ENCODE results near the gene TMEM87B. TPM values are rescaled to one million over a fixed set of nuclear protein-coding genes. Genes with fewer than 3 reads are reported as not detected.

Gene TMEM87B
- total and polyA plus RNA-seq, 10 donors = 10.4 to 39.9 (median 32.9) TPM

DNA sequence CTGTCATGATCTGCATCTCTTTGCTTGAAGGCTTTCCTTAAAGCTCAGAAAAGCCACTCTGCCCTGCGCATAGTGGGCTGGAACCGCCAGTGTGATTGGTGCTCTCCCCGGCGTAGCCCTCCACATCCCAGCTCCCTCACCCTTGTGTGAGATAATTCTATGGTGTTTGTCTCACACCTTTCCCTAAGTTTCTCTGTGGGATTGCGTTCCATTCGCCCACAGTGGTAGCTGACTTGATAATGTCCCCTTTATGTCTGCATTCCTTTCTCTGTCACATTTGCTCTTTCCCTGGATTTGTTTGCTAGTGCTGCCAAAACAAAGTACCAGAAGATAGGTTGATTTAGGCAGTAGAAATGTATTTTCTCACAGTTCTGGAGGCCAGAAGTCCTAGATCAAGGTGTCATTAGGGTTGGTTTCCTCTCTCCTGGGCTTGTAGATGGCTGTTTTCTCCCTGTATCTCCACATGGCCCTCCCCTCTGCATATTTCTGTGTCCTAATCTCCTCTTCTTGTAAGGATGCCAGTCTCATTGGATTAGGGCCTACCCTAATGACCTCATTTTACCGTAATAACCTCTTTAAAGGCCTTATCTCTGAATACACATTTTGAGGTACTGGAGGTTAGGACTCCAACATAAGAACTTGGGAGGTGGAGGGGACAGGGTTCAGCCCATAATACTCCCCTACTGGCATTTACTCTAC, 7.4 kb upstream of the TMEM87B start:
- DNase-seq = no peak
- no peaks in the 10 kb centered on the region for H3K27me3 ChIP-seq (replicated peaks in 1 of 7)
- no peak for TF ChIP-seq POLR2AphosphoS5 (IDR thresholded peaks at IDR 0.05)
- TF ChIP-seq, protein P1, sequence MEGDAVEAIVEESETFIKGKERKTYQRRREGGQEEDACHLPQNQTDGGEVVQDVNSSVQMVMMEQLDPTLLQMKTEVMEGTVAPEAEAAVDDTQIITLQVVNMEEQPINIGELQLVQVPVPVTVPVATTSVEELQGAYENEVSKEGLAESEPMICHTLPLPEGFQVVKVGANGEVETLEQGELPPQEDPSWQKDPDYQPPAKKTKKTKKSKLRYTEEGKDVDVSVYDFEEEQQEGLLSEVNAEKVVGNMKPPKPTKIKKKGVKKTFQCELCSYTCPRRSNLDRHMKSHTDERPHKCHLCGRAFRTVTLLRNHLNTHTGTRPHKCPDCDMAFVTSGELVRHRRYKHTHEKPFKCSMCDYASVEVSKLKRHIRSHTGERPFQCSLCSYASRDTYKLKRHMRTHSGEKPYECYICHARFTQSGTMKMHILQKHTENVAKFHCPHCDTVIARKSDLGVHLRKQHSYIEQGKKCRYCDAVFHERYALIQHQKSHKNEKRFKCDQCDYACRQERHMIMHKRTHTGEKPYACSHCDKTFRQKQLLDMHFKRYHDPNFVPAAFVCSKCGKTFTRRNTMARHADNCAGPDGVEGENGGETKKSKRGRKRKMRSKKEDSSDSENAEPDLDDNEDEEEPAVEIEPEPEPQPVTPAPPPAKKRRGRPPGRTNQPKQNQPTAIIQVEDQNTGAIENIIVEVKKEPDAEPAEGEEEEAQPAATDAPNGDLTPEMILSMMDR (IDR thresholded peaks at IDR 0.05 in 8 of 11, conservative IDR thresholded peaks at IDR 0.05 in 3 of 11) = peak in 1 of 11 experiments; percentile 6
- peaks cover 0 to 27% (median 14%) of the 10 kb centered on the region in 6 donors for H3K4me1 ChIP-seq
- H3K27ac ChIP-seq = peak overlapping the region in 4 of 8 donors; percentile 11 to 63 (median 43)
- intact Hi-C loops (cut with DNase I; ENCODE audit: low total_unique reads) = loop anchor here (5.0 kb wide), 1 partner anchor 160 kb away; no protein-coding TSS in a partner anchor
- WGBS, 5 donors = 92 to 96% (median 94%) methylated on average over 7 of the region's 7 CpGs
- no peak overlapping the region for H3K4me3 ChIP-seq
- H3K9me3 ChIP-seq = peaks cover 0 to 21% (median 12%) of the 10 kb centered on the region in 8 donors
- no peaks in the 10 kb centered on the region for H3K36me3 ChIP-seq

DNA sequence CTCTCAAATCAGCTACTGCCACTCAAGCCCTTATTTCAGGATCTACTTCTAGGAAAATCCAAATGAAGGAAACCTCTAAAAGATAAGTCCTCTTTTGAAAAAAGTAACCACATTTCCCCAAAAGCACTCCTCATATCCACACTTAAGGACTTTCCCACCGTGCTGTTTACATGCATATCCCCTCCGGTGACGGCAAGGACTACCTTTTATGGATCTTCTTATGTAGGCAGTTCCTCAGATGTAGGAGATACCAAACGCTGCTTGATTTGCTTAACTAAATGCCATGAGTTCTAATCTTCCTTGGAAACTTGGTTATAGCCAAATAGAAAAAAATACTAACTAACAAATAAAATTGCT, 6.9 kb upstream of the TMEM87B start:
- no peak for DNase-seq
- Histone ChIP-seq H3K4me1 (peaks cover under 1 to 32% (median 16%) of the 10 kb centered on the region in 6 donors), H3K27ac (peak overlapping the region in 4 of 8 donors; percentile 11 to 63 (median 43)), H3K27me3 (replicated peaks in 1 of 7) (no peaks in the 10 kb centered on the region), H3K36me3 (no peaks in the 10 kb centered on the region), H3K9me3 (peaks cover 0 to 21% (median 12%) of the 10 kb centered on the region in 8 donors), H3K4me3 (no peak overlapping the region)
- WGBS, 5 donors = 44 to 79% (median 64%) methylated on average over 4 of the region's 4 CpGs
- TF ChIP-seq POLR2A (IDR thresholded peaks at IDR 0.05) (no peak), POLR2AphosphoS5 (IDR thresholded peaks at IDR 0.05) (no peak)
- TF ChIP-seq, protein P1 (IDR thresholded peaks at IDR 0.05 in 8 of 11, conservative IDR thresholded peaks at IDR 0.05 in 3 of 11) = no peak
- intact Hi-C loops (cut with DNase I; ENCODE audit: low total_unique reads) = loop anchor here (5.0 kb wide), 1 partner anchor 161 kb away; no protein-coding TSS in a partner anchor

DNA sequence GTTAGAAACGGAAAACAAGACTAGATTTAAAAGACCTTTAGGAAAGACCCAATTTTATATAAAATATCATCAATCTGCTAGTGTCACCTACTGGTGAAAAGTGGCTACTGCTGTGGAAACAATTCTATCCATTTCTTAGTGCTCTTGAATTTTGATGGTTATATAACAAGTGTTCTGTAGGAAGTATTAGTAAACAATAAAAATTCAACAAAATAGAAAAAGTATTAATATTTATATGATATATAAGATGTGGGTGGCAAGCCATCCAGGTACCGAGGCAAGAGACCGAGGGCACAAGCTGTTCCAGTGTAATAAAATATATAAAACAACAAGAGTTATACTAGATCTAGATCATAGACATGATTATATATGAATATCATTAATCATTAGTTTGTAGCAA, 6.2 kb upstream of the TMEM87B start:
- Histone ChIP-seq H3K27me3 (replicated peaks in 1 of 7) (no peaks in the 10 kb centered on the region), H3K4me3 (no peak overlapping the region), H3K27ac (no peak overlapping the region), H3K4me1 (peaks cover 6 to 39% (median 23%) of the 10 kb centered on the region in 6 donors), H3K36me3 (no peaks in the 10 kb centered on the region), H3K9me3 (peaks cover 0 to 21% (median 12%) of the 10 kb centered on the region in 8 donors)
- 19 to 44% (median 31%) methylated on average over 3 of the region's 3 CpGs for WGBS, 5 donors
- no peak for DNase-seq
- intact Hi-C loops (cut with DNase I; ENCODE audit: low total_unique reads) = loop anchor here (5.0 kb wide), 1 partner anchor 162 kb away; no protein-coding TSS in a partner anchor
- TF ChIP-seq, protein P1 (IDR thresholded peaks at IDR 0.05 in 8 of 11, conservative IDR thresholded peaks at IDR 0.05 in 3 of 11) = peak; percentile 60 to 86 (median 81)
- TF ChIP-seq POLR2A (IDR thresholded peaks at IDR 0.05) = no peak
- no peak for TF ChIP-seq POLR2AphosphoS5 (IDR thresholded peaks at IDR 0.05)

DNA sequence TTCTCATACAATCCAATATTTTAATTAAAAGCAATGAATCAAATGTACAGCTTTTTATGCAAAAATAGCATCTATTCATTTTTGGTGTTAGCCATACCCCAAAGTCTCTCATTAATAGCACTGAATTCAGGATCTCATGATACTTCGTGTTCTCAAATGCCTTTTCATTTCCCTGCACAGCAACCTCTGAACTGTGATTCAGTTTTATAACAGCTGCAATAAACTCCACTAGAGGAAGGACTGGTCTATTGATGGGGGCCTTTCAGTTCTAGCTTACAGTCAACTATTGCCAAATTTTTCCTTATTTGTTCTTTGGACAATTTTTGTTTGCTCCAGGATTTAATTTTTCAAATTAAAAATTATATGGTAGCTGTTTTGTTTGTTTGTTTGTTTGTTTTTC, 4.8 kb upstream of the TMEM87B start:
- no peaks in the 10 kb centered on the region for H3K36me3 ChIP-seq
- intact Hi-C loops (cut with DNase I; ENCODE audit: low total_unique reads) = no loop called here
- 85 to 96% (median 89%) methylated on average over 1 of the region's 1 CpG for WGBS, 5 donors
- H3K27ac ChIP-seq = no peak overlapping the region
- no peak overlapping the region for H3K4me3 ChIP-seq
- DNase-seq = no peak
- H3K9me3 ChIP-seq = peaks cover 0 to 9% (median 6%) of the 10 kb centered on the region in 8 donors
- TF ChIP-seq, protein P1 (IDR thresholded peaks at IDR 0.05 in 8 of 11, conservative IDR thresholded peaks at IDR 0.05 in 3 of 11) = no peak
- no peaks in the 10 kb centered on the region for H3K27me3 ChIP-seq (replicated peaks in 1 of 7)
- H3K4me1 ChIP-seq = peaks cover 6 to 41% (median 24%) of the 10 kb centered on the region in 6 donors
